Activated gamma-delta T cell treated with anti-CD3 and anti-CD28 coated beads, Interleukin-2, amount 50 U/mL, for 16 hours (primary cell): ENCODE data around the gene CACNA1G.
A peak's percentile ranks its signal among the peaks of the same experiment; 100 is the strongest.

Experiments used
- DNase-seq: peaks from one replicate; pipeline ENCODE4 v3.0.0-alpha.2; 2020; ENCODE audit warnings: low read depth

CACNA1G gene

GRCh38 chr17:50533720-50534148, 26.8 kb upstream of the CACNA1G start:
- no peak for DNase-seq

- no peak for DNase-seq
Measured at GRCh38 chr17:50534222-50534978, 26.1 kb upstream of the CACNA1G start.

- DNase-seq: no peak
Measured at GRCh38 chr17:50534979-50535326, 25.6 kb upstream of the CACNA1G start.

- no peak for DNase-seq
Measured at GRCh38 chr17:50535407-50535806, 25.1 kb upstream of the CACNA1G start.

- DNase-seq: no peak
Measured at GRCh38 chr17:50536683-50537646, 23.6 kb upstream of the CACNA1G start.

GRCh38 chr17:50537721-50538548, 22.6 kb upstream of the CACNA1G start:
- no peak for DNase-seq

GRCh38 chr17:50538549-50539410, 21.7 kb upstream of the CACNA1G start:
- DNase-seq: no peak

- no peak for DNase-seq
Measured at GRCh38 chr17:50539762-50540559, 20.6 kb upstream of the CACNA1G start.

GRCh38 chr17:50540560-50541401, 19.7 kb upstream of the CACNA1G start:
- no peak for DNase-seq

- no peak for DNase-seq
Measured at GRCh38 chr17:50541402-50541715, 19.2 kb upstream of the CACNA1G start.

- DNase-seq: peak; percentile 74
Measured at GRCh38 chr17:50541716-50542688, 18.5 kb upstream of the CACNA1G start.

GRCh38 chr17:50542795-50543774, 17.4 kb upstream of the CACNA1G start:
- no peak for DNase-seq

- no peak for DNase-seq
Measured at GRCh38 chr17:50544516-50544915, 16.0 kb upstream of the CACNA1G start.

GRCh38 chr17:50545311-50545710, 15.2 kb upstream of the CACNA1G start:
- DNase-seq: no peak

GRCh38 chr17:50546701-50547034, 13.8 kb upstream of the CACNA1G start:
- no peak for DNase-seq

- peak; percentile 68 for DNase-seq
Measured at GRCh38 chr17:50547035-50547735, 13.3 kb upstream of the CACNA1G start, which contains the start of gene SPATA20. Gene SPATA20 (plus strand): TSS chr17:50547174. CDS start chr17:50547209, 35 bp downstream.

GRCh38 chr17:50547736-50548083, 12.8 kb upstream of the CACNA1G start:
- no peak for DNase-seq
